SJSA1 (cell line): ENCODE data around the gene STS. TPM values are rescaled to one million over a fixed set of nuclear protein-coding genes. Genes with fewer than 3 reads are reported as not detected.

ENCODE experiments used
- DNase-seq, 2 experiments: peaks; one replicate each; pipeline ENCODE4 v3.0.0-alpha.2; 2015 to 2020; ENCODE audit warnings: low spot score in 2 of 2, low read depth in 1 of 2
- H3K27ac ChIP-seq: fragments of 250-450 bp; sonication (Bioruptor Pico); 2 replicates; pipeline ENCODE4 v1.5.1; 2020; ENCODE audit warnings: mild to moderate bottlenecking, moderate library complexity
- H3K27me3 ChIP-seq: fragments of 250-450 bp; sonication (Bioruptor Pico); replicated peaks from 2 replicates; pipeline ENCODE4 v1.5.1; 2020; ENCODE audit warnings: mild to moderate bottlenecking, moderate library complexity
- H3K36me3 ChIP-seq: fragments of 250-450 bp; sonication (Bioruptor Pico); 2 replicates; pipeline ENCODE4 v1.5.1; 2020; ENCODE audit warnings: mild to moderate bottlenecking
- H3K4me1 ChIP-seq: fragments of 250-450 bp; sonication (Bioruptor Pico); replicated peaks from 2 replicates; pipeline ENCODE4 v1.6.1; 2021; ENCODE audit warnings: mild to moderate bottlenecking
- H3K4me3 ChIP-seq: fragments of 250-450 bp; sonication (Bioruptor Pico); 2 replicates; pipeline ENCODE4 v1.5.1; 2020; ENCODE audit warnings: mild to moderate bottlenecking
- H3K9me3 ChIP-seq: fragments of 250-450 bp; sonication (Bioruptor Pico); replicated peaks from 2 replicates; pipeline ENCODE4 v1.5.1; 2020; ENCODE audit warnings: mild to moderate bottlenecking
- total RNA-seq: library from RNA; depleted of rRNA; stranded (reverse); fragments of >200 nt; shearing (Covaris generic); gene quantifications from 2 replicates; pipeline ENCODE4 v1.2.3, GENCODE V29; 2014

STS gene
- total RNA-seq, 1 experiment from 2014 or later = 4.4 TPM

- peak in 1 of 2 experiments; percentile 31 for DNase-seq
- H3K9me3 ChIP-seq = no peaks in the 10 kb centered on the region
- no peaks in the 10 kb centered on the region for H3K27me3 ChIP-seq
- H3K4me3 ChIP-seq = no peak overlapping the region
- peaks cover 22% of the 10 kb centered on the region for H3K4me1 ChIP-seq
- no peaks in the 10 kb centered on the region for H3K36me3 ChIP-seq
- H3K27ac ChIP-seq = peak overlapping the region; percentile 56
Observed at GRCh38 chrX:7119950-7120877, 27.3 kb upstream of the STS start.

GRCh38 chrX:7120878-7121219 lies 26.7 kb upstream of the STS start:
- no peaks in the 10 kb centered on the region for H3K36me3 ChIP-seq
- no peak for DNase-seq
- H3K4me1 ChIP-seq = peaks cover 22% of the 10 kb centered on the region
- peak overlapping the region; percentile 56 for H3K27ac ChIP-seq
- no peaks in the 10 kb centered on the region for H3K27me3 ChIP-seq
- no peaks in the 10 kb centered on the region for H3K9me3 ChIP-seq
- H3K4me3 ChIP-seq = no peak overlapping the region

- Histone ChIP-seq H3K4me1 (peaks cover 10% of the 10 kb centered on the region), H3K27me3 (no peaks in the 10 kb centered on the region), H3K27ac (no peak overlapping the region), H3K36me3 (no peaks in the 10 kb centered on the region), H3K9me3 (no peaks in the 10 kb centered on the region), H3K4me3 (no peak overlapping the region)
- no peak for DNase-seq
Observed at GRCh38 chrX:7127056-7127455, 20.5 kb upstream of the STS start.

DNA sequence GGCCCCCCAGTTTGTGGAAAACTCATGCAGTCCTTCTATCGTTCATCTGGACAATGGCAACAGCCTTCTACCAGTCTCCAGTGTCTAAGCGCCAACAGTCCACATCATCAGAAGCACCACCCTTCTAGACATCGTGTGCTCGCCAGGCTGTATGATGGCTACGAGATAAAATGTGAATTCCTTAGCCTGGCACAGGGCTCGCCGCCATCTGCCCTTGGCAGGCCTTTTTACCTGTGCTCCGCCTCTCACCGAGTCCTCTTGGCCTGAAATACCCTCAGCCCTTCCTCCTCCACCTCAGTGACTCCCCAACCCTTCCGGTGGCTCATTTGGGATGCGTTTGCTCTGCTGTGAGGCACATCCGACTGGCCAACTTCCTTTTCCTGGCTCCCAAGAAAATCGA lies 15.9 kb upstream of the STS start:
- Histone ChIP-seq H3K27ac (peak overlapping the region; percentile 33; the same call in 1 of the 2 replicates), H3K4me1 (peaks cover 16% of the 10 kb centered on the region), H3K27me3 (no peaks in the 10 kb centered on the region), H3K9me3 (no peaks in the 10 kb centered on the region), H3K36me3 (no peaks in the 10 kb centered on the region), H3K4me3 (no peak overlapping the region)
- no peak for DNase-seq

- peaks cover 16% of the 10 kb centered on the region for H3K4me1 ChIP-seq
- no peak overlapping the region for H3K4me3 ChIP-seq
- H3K36me3 ChIP-seq = no peaks in the 10 kb centered on the region
- H3K27me3 ChIP-seq = no peaks in the 10 kb centered on the region
- H3K27ac ChIP-seq = peak overlapping the region; percentile 70
- H3K9me3 ChIP-seq = no peaks in the 10 kb centered on the region
- peak; percentile 68 to 70 for DNase-seq
Observed at GRCh38 chrX:7132335-7133049, 15.0 kb upstream of the STS start.

- no peak for DNase-seq
- Histone ChIP-seq H3K9me3 (no peaks in the 10 kb centered on the region), H3K27me3 (no peaks in the 10 kb centered on the region), H3K36me3 (no peaks in the 10 kb centered on the region), H3K4me3 (no peak overlapping the region), H3K27ac (peak overlapping the region; percentile 70), H3K4me1 (peaks cover 16% of the 10 kb centered on the region)
Observed at GRCh38 chrX:7133050-7133440, 14.5 kb upstream of the STS start.

DNA sequence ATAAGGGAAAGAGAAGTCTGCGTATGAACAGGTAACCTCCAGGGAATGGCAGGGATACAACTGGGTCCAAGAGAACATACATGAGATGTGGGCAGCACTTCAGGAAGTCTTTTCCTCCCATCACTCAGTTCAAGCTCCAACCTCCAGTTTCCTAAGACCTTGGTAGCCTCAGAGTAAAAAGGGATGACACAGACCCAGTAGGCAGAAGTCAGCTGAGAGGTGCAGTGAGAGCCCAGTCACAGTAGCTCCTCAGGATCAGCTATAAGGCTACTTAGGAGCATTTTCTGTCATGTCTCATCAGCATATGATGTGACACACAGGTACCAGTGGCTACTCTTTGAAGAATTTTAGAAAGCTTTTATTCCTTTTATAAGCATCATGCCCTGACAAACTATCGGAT lies 12.5 kb upstream of the STS start:
- Histone ChIP-seq H3K4me1 (peaks cover 26% of the 10 kb centered on the region), H3K36me3 (no peaks in the 10 kb centered on the region), H3K27me3 (no peaks in the 10 kb centered on the region), H3K9me3 (no peaks in the 10 kb centered on the region), H3K27ac (no peak overlapping the region), H3K4me3 (no peak overlapping the region)
- DNase-seq = no peak

DNA sequence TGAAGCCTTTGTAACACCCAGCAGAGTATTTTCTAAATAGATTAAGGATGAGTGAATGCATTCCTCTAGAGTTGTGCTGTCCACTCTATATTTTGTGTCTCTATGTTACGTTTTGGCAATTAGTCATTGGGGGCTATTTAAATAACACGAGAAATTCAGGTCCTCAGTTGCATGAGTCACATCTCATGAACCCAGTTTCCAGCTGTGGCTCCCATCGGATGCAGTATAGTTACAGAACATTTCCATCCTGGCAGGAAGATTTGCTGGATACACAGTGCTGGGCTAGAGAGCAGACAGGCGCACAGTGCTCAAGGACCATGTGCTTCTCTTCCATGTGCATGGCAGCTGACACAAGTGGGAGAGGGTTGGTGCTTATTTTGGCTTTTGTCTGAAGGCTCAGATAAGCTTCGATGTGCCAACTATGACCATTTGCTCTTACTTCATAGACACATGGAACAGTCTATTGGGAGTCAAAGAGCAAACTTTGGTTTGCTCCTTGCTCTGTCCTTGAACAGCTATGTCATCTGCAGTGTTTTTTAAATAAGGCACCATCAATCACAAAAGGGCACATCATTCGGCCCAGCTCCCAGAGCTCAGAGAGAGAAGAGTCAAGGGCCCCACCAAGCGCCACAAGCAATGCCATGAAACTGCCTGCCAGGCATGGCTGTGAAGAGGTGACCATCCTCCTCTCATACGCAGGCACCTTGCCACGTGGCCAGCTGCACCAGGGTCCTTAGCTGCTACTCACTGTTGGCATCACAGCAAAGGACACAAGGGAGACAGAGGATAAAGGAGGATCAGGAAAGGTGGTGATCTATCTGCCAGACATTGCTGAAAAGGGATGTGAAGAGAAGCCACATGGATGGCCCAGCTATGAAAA lies 8.1 kb upstream of the STS start:
- no peaks in the 10 kb centered on the region for H3K9me3 ChIP-seq
- no peaks in the 10 kb centered on the region for H3K36me3 ChIP-seq
- no peaks in the 10 kb centered on the region for H3K27me3 ChIP-seq
- H3K27ac ChIP-seq = peak overlapping the region; percentile 59; the same call in 1 of the 2 replicates
- no peak overlapping the region for H3K4me3 ChIP-seq
- H3K4me1 ChIP-seq = peaks cover 10% of the 10 kb centered on the region
- DNase-seq = peak in 1 of 2 experiments; percentile 36

- Histone ChIP-seq H3K4me3 (no peak overlapping the region), H3K9me3 (no peaks in the 10 kb centered on the region), H3K27me3 (no peaks in the 10 kb centered on the region), H3K36me3 (0 out of 2 replicates have a peak, but pooled peaks cover 2% of the 10 kb centered on the region), H3K4me1 (peaks cover 14% of the 10 kb centered on the region), H3K27ac (no peak overlapping the region)
- no peak for DNase-seq
Observed at GRCh38 chrX:7143076-7143475, 4.4 kb upstream of the STS start.

GRCh38 chrX:7143941-7144525 lies 3.5 kb upstream of the STS start:
- Histone ChIP-seq H3K4me3 (no peak overlapping the region), H3K27ac (no peak overlapping the region), H3K27me3 (no peaks in the 10 kb centered on the region), H3K9me3 (no peaks in the 10 kb centered on the region), H3K36me3 (0 out of 2 replicates have a peak, but pooled peaks cover 2% of the 10 kb centered on the region), H3K4me1 (peaks cover 10% of the 10 kb centered on the region)
- no peak for DNase-seq

DNA sequence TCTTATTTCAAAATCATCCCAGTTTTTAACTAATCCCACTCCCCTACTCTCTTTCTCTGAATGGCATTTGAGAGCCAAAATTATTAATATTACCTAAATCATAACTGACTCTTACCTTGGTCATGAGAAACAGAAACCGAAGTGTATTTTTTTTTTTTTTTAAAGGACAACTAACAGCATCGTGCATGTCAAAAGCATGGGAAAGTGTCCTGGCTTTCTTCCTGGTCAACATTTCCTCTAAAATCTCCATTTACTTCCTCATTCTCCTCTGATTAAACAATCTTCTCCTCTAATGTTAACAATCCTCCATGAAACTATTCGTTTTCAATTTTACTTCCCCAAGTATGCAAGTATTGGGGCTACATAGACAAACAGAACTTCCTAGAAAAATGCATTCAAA lies 2.1 kb upstream of the STS start:
- H3K4me3 ChIP-seq = no peak overlapping the region

DNA sequence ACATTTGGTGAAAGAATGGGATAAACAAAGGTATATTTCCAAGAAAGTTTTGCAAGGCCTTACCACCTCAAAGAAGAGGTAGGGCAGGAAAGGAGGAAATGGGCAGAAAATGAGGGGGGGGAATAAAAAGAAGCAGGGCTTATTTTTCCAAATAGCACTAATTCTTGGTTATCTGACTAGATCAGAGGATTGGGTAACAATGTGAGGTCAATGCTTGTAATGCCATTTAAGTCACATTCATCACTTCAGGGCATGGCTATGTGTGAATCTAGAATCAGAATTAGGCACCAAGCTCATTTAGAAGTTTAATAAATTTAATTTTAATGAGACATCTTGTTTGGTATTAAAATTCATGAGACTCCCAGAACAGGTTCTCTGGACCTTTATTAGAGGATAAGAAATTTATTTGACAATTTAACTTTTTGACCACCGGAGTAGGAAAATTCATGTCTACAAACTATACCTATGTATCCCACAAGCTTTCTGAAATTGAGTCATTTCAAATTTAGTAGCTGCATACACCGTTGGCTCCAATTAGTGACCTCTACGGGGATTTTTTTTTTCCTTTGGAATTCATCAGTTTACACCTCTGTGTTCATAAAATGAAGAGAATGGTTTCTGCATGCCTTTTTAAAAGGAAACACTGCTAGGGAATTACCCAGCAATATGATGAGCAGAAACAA lies 1.4 kb upstream of the STS start:
- Histone ChIP-seq H3K36me3 (0 out of 2 replicates have a peak, but pooled peaks cover 2% of the 10 kb centered on the region), H3K9me3 (no peaks in the 10 kb centered on the region), H3K4me3 (no peak overlapping the region), H3K27me3 (no peaks in the 10 kb centered on the region), H3K27ac (no peak overlapping the region), H3K4me1 (0 out of 2 replicates have a peak, but pooled peaks cover 4% of the 10 kb centered on the region)
- DNase-seq = no peak

More for the DNA sequence above, 2.1 kb upstream of the STS start:
- Histone ChIP-seq H3K36me3 (0 out of 2 replicates have a peak, but pooled peaks cover 2% of the 10 kb centered on the region), H3K9me3 (no peaks in the 10 kb centered on the region), H3K4me1 (0 out of 2 replicates have a peak, but pooled peaks cover 4% of the 10 kb centered on the region), H3K27me3 (no peaks in the 10 kb centered on the region), H3K27ac (no peak overlapping the region)
- DNase-seq = no peak
